ENCODE results near the gene DLG2. TPM values are rescaled to one million over a fixed set of nuclear protein-coding genes. Genes with fewer than 3 reads are reported as not detected.

DLG2 gene
- total RNA-seq, 3 donors from 2014 or later (not counting 1 experiment from before 2014, with no cell fraction given): 1.7 to 2.9 (median 2.2) TPM

- Mint-ChIP-seq H3K36me3 (no peaks in the 10 kb centered on the region), H3K9me3 (peaks cover 7% of the 10 kb centered on the region in 2 donors), H3K27ac (no peak overlapping the region), H3K4me1 (no peaks in the 10 kb centered on the region), H3K4me3 (no peak overlapping the region), H3K27me3 (ENCODE audit: low read depth in 2 of 2) (no peaks in the 10 kb centered on the region)
- Histone ChIP-seq H3K27me3 (ENCODE audit: control insufficient read depth, insufficient read depth, low read length) (no peaks in the 10 kb centered on the region), H3K4me1 (ENCODE audit: control insufficient read depth, insufficient read depth, low read length) (no peaks in the 10 kb centered on the region), H3K36me3 (ENCODE audit: control insufficient read depth, insufficient read depth, low read length) (no peaks in the 10 kb centered on the region), H3K9me3 (ENCODE audit: control insufficient read depth, insufficient read depth, low read length) (no peaks in the 10 kb centered on the region), H3K4me3 (ENCODE audit: low read length) (no peak overlapping the region), H3K27ac (ENCODE audit: low read length) (no peak overlapping the region)
- ATAC-seq: no peak
- no peak for DNase-seq
- intact Hi-C loops (cut with micrococcal nuclease): no loop called here
- TF ChIP-seq CTCF (IDR thresholded peaks at IDR 0.05): no peak
- 89% methylated on average over 3 of the region's 4 CpGs for WGBS (ENCODE audit: insufficient coverage)
These were observed 1379.2 kb downstream of the DLG2 start for GRCh38 chr11:84247926-84248325.

- Histone ChIP-seq H3K4me1 (ENCODE audit: control insufficient read depth, insufficient read depth, low read length) (no peaks in the 10 kb centered on the region), H3K4me3 (ENCODE audit: low read length) (no peak overlapping the region), H3K27me3 (ENCODE audit: control insufficient read depth, insufficient read depth, low read length) (no peaks in the 10 kb centered on the region), H3K27ac (ENCODE audit: low read length) (no peak overlapping the region), H3K36me3 (ENCODE audit: control insufficient read depth, insufficient read depth, low read length) (no peaks in the 10 kb centered on the region), H3K9me3 (ENCODE audit: control insufficient read depth, insufficient read depth, low read length) (no peaks in the 10 kb centered on the region)
- Mint-ChIP-seq H3K4me3 (no peak overlapping the region), H3K9me3 (peaks cover 7% of the 10 kb centered on the region in 2 donors), H3K27ac (no peak overlapping the region), H3K4me1 (no peaks in the 10 kb centered on the region), H3K36me3 (no peaks in the 10 kb centered on the region), H3K27me3 (ENCODE audit: low read depth in 2 of 2) (no peaks in the 10 kb centered on the region)
- no peak for DNase-seq
- ATAC-seq: no peak
- WGBS (ENCODE audit: insufficient coverage): 85% methylated on average over 1 of the region's 1 CpG
- TF ChIP-seq CTCF (IDR thresholded peaks at IDR 0.05): no peak
- intact Hi-C loops (cut with micrococcal nuclease): no loop called here
These were observed 1380.0 kb downstream of the DLG2 start for GRCh38 chr11:84247129-84247528.

- H3K27ac Mint-ChIP-seq: no peak overlapping the region
- intact Hi-C loops (cut with micrococcal nuclease): no loop called here
These were observed 1383.4 kb downstream of the DLG2 start for GRCh38 chr11:84243629-84244263.

More at GRCh38 chr11:84243629-84244263, 1383.4 kb downstream of the DLG2 start:
- no peaks in the 10 kb centered on the region for H3K27me3 Mint-ChIP-seq (ENCODE audit: low read depth in 2 of 2)
- WGBS (ENCODE audit: insufficient coverage): 76% methylated on average over 3 of the region's 3 CpGs
- no peaks in the 10 kb centered on the region for H3K4me1 Mint-ChIP-seq
- Histone ChIP-seq H3K4me1 (ENCODE audit: control insufficient read depth, insufficient read depth, low read length) (no peaks in the 10 kb centered on the region), H3K36me3 (ENCODE audit: control insufficient read depth, insufficient read depth, low read length) (no peaks in the 10 kb centered on the region), H3K27ac (ENCODE audit: low read length) (no peak overlapping the region), H3K27me3 (ENCODE audit: control insufficient read depth, insufficient read depth, low read length) (no peaks in the 10 kb centered on the region), H3K4me3 (ENCODE audit: low read length) (no peak overlapping the region), H3K9me3 (ENCODE audit: control insufficient read depth, insufficient read depth, low read length) (no peaks in the 10 kb centered on the region)
- H3K4me3 Mint-ChIP-seq: no peak overlapping the region
- ATAC-seq (no peak), DNase-seq (no peak)
- TF ChIP-seq CTCF (IDR thresholded peaks at IDR 0.05): no peak
- no peaks in the 10 kb centered on the region for H3K36me3 Mint-ChIP-seq
- H3K9me3 Mint-ChIP-seq: peaks cover 2 to 4% of the 10 kb centered on the region in 2 donors
